Inferior parietal cortex (tissue), 1 donor: Measurements from ENCODE around the gene LRRC4C.
A peak's percentile ranks its signal among the peaks of the same experiment; 100 is the strongest.

ENCODE experiments used
- DNase-seq: peaks from one replicate; pipeline ENCODE4 v3.0.0-alpha.2; 2016; ENCODE audit errors: extremely low spot score

Gene LRRC4C

GRCh38 chr11:40292721-40293508, 1166.5 kb downstream of the LRRC4C start:
- DNase-seq: peak; percentile 47

GRCh38 chr11:40291741-40292140, 1167.7 kb downstream of the LRRC4C start:
- no peak for DNase-seq

GRCh38 chr11:40291329-40291728, 1168.1 kb downstream of the LRRC4C start:
- peak; percentile 56 for DNase-seq

- peak; percentile 44 for DNase-seq
Observed at GRCh38 chr11:40290171-40290631, 1169.3 kb downstream of the LRRC4C start.

- no peak for DNase-seq
Observed at GRCh38 chr11:40289370-40289769, 1170.1 kb downstream of the LRRC4C start.

- DNase-seq: peak; percentile 55
Observed at GRCh38 chr11:40287916-40288803, 1171.3 kb downstream of the LRRC4C start.

GRCh38 chr11:40286137-40286536, 1173.3 kb downstream of the LRRC4C start:
- no peak for DNase-seq

- DNase-seq: peak; percentile 32
Observed at GRCh38 chr11:40285558-40285957, 1173.9 kb downstream of the LRRC4C start.

- DNase-seq: no peak
Observed at GRCh38 chr11:40281052-40281580, 1178.3 kb downstream of the LRRC4C start.

- DNase-seq: peak; percentile 74
Observed at GRCh38 chr11:40280159-40281051, 1179.0 kb downstream of the LRRC4C start.

GRCh38 chr11:40276960-40277359, 1182.5 kb downstream of the LRRC4C start:
- DNase-seq: no peak

- no peak for DNase-seq
Observed at GRCh38 chr11:40274017-40274416, 1185.4 kb downstream of the LRRC4C start.

- no peak for DNase-seq
Observed at GRCh38 chr11:40273192-40273732, 1186.2 kb downstream of the LRRC4C start.

GRCh38 chr11:40271361-40271760, 1188.1 kb downstream of the LRRC4C start:
- peak; percentile 32 for DNase-seq

- DNase-seq: no peak
Observed at GRCh38 chr11:40269865-40270264, 1189.6 kb downstream of the LRRC4C start.

GRCh38 chr11:40268551-40268950, 1190.9 kb downstream of the LRRC4C start:
- peak; percentile 28 for DNase-seq

GRCh38 chr11:40255457-40255856, 1204.0 kb downstream of the LRRC4C start:
- no peak for DNase-seq

- no peak for DNase-seq
Observed at GRCh38 chr11:40253166-40253565, 1206.3 kb downstream of the LRRC4C start.

- DNase-seq: no peak
Observed at GRCh38 chr11:40252236-40252635, 1207.2 kb downstream of the LRRC4C start.

- DNase-seq: no peak
Observed at GRCh38 chr11:40246983-40247382, 1212.5 kb downstream of the LRRC4C start.

- no peak for DNase-seq
Observed at GRCh38 chr11:40241524-40242051, 1217.9 kb downstream of the LRRC4C start.
